ENCODE measurements around the gene CHPF2. TPM values are rescaled to one million over a fixed set of nuclear protein-coding genes. Genes with fewer than 3 reads are reported as not detected.

CHPF2 gene
- total RNA-seq, 2 donors from 2014 or later = 40.2 to 72.9 TPM

DNA sequence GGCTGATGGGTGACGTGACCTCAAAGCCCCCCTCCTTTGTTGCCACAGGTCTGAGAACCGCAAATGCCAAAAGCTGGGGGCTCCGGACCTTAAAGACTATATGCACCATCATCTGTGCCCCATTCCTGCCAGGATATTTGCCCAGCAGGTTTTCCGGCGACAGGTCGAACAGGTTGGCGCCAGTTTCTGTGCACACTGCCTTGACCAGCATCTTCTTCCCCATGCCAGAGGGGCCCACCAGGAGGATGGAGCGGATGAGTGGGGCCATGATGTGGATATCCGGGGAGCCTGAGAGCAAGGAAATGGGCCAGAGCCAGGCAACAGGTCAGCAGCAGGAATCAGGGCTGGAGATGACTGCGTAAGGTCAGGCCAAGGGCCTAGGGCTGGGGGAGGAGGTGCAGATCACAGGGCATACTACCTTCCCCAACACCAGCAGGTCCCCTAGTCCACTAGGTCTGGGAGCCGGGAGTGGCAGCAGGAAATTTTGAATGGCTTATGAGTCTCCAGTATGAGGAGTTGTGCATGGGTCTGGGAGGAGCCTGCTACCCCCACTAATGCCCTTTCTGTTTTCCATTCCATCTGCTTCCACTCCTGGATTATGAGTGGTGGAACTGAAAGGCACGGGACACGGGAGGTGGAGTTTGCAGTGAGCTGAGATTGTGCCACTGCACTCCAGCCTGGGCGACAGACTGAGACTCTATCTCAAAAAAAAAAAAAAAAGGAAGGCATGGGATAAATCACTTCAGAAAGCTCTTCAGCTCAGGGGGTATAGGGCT, 38.9 kb upstream of the CHPF2 start:
- TF ChIP-seq POLR2A (IDR thresholded peaks at IDR 0.05) (no peak), POLR2AphosphoS5 (IDR thresholded peaks at IDR 0.05) (no peak)
- TF ChIP-seq, protein P1, sequence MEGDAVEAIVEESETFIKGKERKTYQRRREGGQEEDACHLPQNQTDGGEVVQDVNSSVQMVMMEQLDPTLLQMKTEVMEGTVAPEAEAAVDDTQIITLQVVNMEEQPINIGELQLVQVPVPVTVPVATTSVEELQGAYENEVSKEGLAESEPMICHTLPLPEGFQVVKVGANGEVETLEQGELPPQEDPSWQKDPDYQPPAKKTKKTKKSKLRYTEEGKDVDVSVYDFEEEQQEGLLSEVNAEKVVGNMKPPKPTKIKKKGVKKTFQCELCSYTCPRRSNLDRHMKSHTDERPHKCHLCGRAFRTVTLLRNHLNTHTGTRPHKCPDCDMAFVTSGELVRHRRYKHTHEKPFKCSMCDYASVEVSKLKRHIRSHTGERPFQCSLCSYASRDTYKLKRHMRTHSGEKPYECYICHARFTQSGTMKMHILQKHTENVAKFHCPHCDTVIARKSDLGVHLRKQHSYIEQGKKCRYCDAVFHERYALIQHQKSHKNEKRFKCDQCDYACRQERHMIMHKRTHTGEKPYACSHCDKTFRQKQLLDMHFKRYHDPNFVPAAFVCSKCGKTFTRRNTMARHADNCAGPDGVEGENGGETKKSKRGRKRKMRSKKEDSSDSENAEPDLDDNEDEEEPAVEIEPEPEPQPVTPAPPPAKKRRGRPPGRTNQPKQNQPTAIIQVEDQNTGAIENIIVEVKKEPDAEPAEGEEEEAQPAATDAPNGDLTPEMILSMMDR (IDR thresholded peaks at IDR 0.05) = no peak
- WGBS = 89% methylated on average over 14 of the region's 14 CpGs
- H3K4me3 ChIP-seq = no peak overlapping the region
- H3K36me3 ChIP-seq = no peaks in the 10 kb centered on the region
- H3K9me3 ChIP-seq = no peaks in the 10 kb centered on the region
- H3K27me3 ChIP-seq (replicated peaks; ENCODE audit: insufficient read depth) = no peaks in the 10 kb centered on the region
- intact Hi-C loops (cut with DNase I) = no loop called here
- no peak for DNase-seq (ENCODE audit: low spot score)
- H3K4me1 ChIP-seq (replicated peaks) = no peaks in the 10 kb centered on the region
- no peak overlapping the region for H3K27ac ChIP-seq

- Histone ChIP-seq H3K4me1 (replicated peaks) (no peaks in the 10 kb centered on the region), H3K27ac (no peak overlapping the region), H3K36me3 (no peaks in the 10 kb centered on the region), H3K9me3 (no peaks in the 10 kb centered on the region), H3K27me3 (replicated peaks; ENCODE audit: insufficient read depth) (no peaks in the 10 kb centered on the region), H3K4me3 (no peak overlapping the region)
- WGBS = 70% methylated on average over 7 of the region's 7 CpGs
- DNase-seq (ENCODE audit: low spot score) = no peak
- intact Hi-C loops (cut with DNase I) = no loop called here
- TF ChIP-seq, protein P1 (IDR thresholded peaks at IDR 0.05) = no peak
- no peak for TF ChIP-seq POLR2AphosphoS5 (IDR thresholded peaks at IDR 0.05)
- no peak for TF ChIP-seq POLR2A (IDR thresholded peaks at IDR 0.05)
These were observed 38.1 kb upstream of the CHPF2 start for GRCh38 chr7:151194188-151194587.

- H3K4me3 ChIP-seq = no peak overlapping the region
- intact Hi-C loops (cut with DNase I) = no loop called here
- H3K36me3 ChIP-seq = no peaks in the 10 kb centered on the region
- DNase-seq (ENCODE audit: low spot score) = no peak
- 57% methylated on average over 19 of the region's 19 CpGs for WGBS
- no peaks in the 10 kb centered on the region for H3K4me1 ChIP-seq (replicated peaks)
- H3K27ac ChIP-seq = no peak overlapping the region
- H3K9me3 ChIP-seq = no peaks in the 10 kb centered on the region
- no peaks in the 10 kb centered on the region for H3K27me3 ChIP-seq (replicated peaks; ENCODE audit: insufficient read depth)
- TF ChIP-seq POLR2AphosphoS5 (IDR thresholded peaks at IDR 0.05) (no peak), POLR2A (IDR thresholded peaks at IDR 0.05) (no peak)
- TF ChIP-seq, protein P1 (IDR thresholded peaks at IDR 0.05) = no peak
These were observed 36.5 kb upstream of the CHPF2 start for GRCh38 chr7:151195616-151196450.

GRCh38 chr7:151197932-151198331, 34.4 kb upstream of the CHPF2 start:
- no peaks in the 10 kb centered on the region for H3K27me3 ChIP-seq (replicated peaks; ENCODE audit: insufficient read depth)
- DNase-seq (ENCODE audit: low spot score) = no peak
- intact Hi-C loops (cut with DNase I) = no loop called here
- no peaks in the 10 kb centered on the region for H3K9me3 ChIP-seq
- TF ChIP-seq POLR2AphosphoS5 (IDR thresholded peaks at IDR 0.05) = no peak
- no peak for TF ChIP-seq POLR2A (IDR thresholded peaks at IDR 0.05)
- TF ChIP-seq, protein P1 (IDR thresholded peaks at IDR 0.05) = no peak
- H3K4me3 ChIP-seq = no peak overlapping the region
- H3K36me3 ChIP-seq = no peaks in the 10 kb centered on the region
- H3K4me1 ChIP-seq (replicated peaks) = no peaks in the 10 kb centered on the region
- no peak overlapping the region for H3K27ac ChIP-seq

Data from prostate gland (tissue), 2 donors.